Activated CD4-positive, alpha-beta memory T cell treated with anti-CD3 and anti-CD28 coated beads for 36 hours (primary cell): ENCODE results near the gene TRIM56. TPM values are rescaled to one million over a fixed set of nuclear protein-coding genes. Genes with fewer than 3 reads are reported as not detected.
"Not testable (repeated sequence)": the region's sequence is repeated elsewhere in the genome, so short reads cannot be mapped to it uniquely, and the experiment has no call there.

Source experiments
- CTCF ChIA-PET: fragments of 350-600 bp; sonication (Branson Sonifier 250); formaldehyde crosslinking; loops from one replicate; lab custom pipeline; 2021; ENCODE audit warnings: antibody characterized with exemption, inconsistent platforms; lab: Charles Lee
- POLR2A ChIA-PET: fragments of 350-600 bp; sonication (Branson Sonifier 250); formaldehyde crosslinking; loops from one replicate; lab custom pipeline; 2021; ENCODE audit warnings: antibody characterized with exemption; lab: Charles Lee
- DNase-seq: peaks from one replicate; pipeline ENCODE4 v3.0.0-alpha.2; 2020
- H3K27ac Mint-ChIP-seq: one replicate; pipeline ENCODE4 v1.8.0; 2021; ENCODE audit warnings: mixed read lengths
- H3K27me3 Mint-ChIP-seq: one replicate; pipeline ENCODE4 v1.8.0; 2021; ENCODE audit warnings: mixed read lengths
- H3K36me3 Mint-ChIP-seq: one replicate; pipeline ENCODE4 v1.8.0; 2021; ENCODE audit warnings: mixed read lengths
- H3K4me1 Mint-ChIP-seq: one replicate; pipeline ENCODE4 v1.8.0; 2021; ENCODE audit warnings: low read depth, mixed read lengths
- H3K4me3 Mint-ChIP-seq: one replicate; pipeline ENCODE4 v1.8.0; 2021; ENCODE audit warnings: mild to moderate bottlenecking, mixed read lengths
- H3K9me3 Mint-ChIP-seq: one replicate; pipeline ENCODE4 v1.8.0; 2021; ENCODE audit warnings: mixed read lengths
- intact Hi-C: fragments of 100-400 bp; cut with micrococcal nuclease; formaldehyde crosslinking; loops from one replicate; pipeline ENCODE4 v1.15.1; 2023
- total RNA-seq, 2 experiments: library from RNA; stranded (reverse); gene quantifications; one replicate each; pipeline ENCODE4 v1.2.3, GENCODE V29; 2021

Gene TRIM56
- total RNA-seq, 2 experiments from 2014 or later: 42.3 to 44.5 TPM

DNA sequence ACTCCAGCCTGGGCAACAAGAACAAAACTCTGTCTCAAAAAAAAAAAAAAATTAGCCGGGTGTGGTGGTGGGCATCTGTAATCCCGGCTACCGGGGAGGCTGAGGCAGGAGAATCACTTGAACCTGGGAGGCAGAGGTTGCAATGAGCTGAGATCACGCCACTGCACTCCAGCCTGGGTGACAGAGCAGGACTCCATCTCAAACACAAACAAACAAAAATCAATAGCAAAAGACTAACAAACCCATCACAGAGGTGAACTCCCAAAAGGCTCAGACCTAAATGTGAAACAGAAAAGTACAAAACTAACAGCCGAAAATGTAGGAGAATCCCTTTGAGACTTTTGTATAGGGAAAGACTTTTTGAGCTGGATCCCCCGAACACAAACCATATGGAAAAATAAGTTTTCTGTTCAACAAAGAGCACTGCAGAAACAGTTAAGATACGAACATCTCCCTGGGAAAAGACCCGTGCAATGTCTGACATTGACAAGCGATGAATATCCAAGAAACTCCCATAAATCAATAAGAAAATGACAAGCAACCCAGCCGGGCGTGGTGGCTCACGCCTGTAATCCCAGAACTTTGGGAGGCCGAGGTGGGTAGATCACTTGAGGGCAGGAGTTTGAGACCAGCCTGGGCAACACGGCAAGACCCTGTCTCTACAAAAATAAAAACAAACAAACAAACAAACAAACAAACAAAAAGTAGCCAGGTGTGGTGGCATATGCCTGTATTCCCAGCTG is 13.7 kb upstream of the TRIM56 start:
- intact Hi-C loops, H3K4me1 Mint-ChIP-seq, H3K27ac Mint-ChIP-seq, H3K9me3 Mint-ChIP-seq, POLR2A ChIA-PET, H3K27me3 Mint-ChIP-seq, H3K4me3 Mint-ChIP-seq, H3K36me3 Mint-ChIP-seq, DNase-seq: not testable (repeated sequence)
- CTCF ChIA-PET: interaction anchor here (1.3 kb wide), 1 partner anchor 173 kb away, joined by 3 read pairs; no protein-coding TSS in a partner anchor

- Mint-ChIP-seq H3K9me3 (no peaks in the 10 kb centered on the region), H3K4me1 (peaks cover 4% of the 10 kb centered on the region), H3K36me3 (no peaks in the 10 kb centered on the region), H3K27me3 (no peaks in the 10 kb centered on the region), H3K27ac (no peak overlapping the region), H3K4me3 (no peak overlapping the region)
- POLR2A ChIA-PET: no interaction called here
- no peak for DNase-seq
- CTCF ChIA-PET: no interaction called here
- intact Hi-C loops: loop anchor here (5.0 kb wide), 2 partner anchors 108 to 178 kb away; partner anchors contain the start of genes ACHE and MUC12
These were observed 9.6 kb upstream of the TRIM56 start for GRCh38 chr7:101075646-101076045.

GRCh38 chr7:101076183-101076582 is 9.1 kb upstream of the TRIM56 start:
- CTCF ChIA-PET: interaction anchor here (1.8 kb wide), 2 partner anchors 178 to 187 kb away, joined by 6 to 7 read pairs; partner anchors contain the start of gene UFSP1
- H3K4me1 Mint-ChIP-seq, H3K36me3 Mint-ChIP-seq, H3K27ac Mint-ChIP-seq, H3K27me3 Mint-ChIP-seq, H3K9me3 Mint-ChIP-seq, DNase-seq, POLR2A ChIA-PET, H3K4me3 Mint-ChIP-seq: not testable (repeated sequence)
- intact Hi-C loops: loop anchor here (5.0 kb wide), 2 partner anchors 109 to 179 kb away; partner anchors contain the start of genes ACHE and MUC12

DNA sequence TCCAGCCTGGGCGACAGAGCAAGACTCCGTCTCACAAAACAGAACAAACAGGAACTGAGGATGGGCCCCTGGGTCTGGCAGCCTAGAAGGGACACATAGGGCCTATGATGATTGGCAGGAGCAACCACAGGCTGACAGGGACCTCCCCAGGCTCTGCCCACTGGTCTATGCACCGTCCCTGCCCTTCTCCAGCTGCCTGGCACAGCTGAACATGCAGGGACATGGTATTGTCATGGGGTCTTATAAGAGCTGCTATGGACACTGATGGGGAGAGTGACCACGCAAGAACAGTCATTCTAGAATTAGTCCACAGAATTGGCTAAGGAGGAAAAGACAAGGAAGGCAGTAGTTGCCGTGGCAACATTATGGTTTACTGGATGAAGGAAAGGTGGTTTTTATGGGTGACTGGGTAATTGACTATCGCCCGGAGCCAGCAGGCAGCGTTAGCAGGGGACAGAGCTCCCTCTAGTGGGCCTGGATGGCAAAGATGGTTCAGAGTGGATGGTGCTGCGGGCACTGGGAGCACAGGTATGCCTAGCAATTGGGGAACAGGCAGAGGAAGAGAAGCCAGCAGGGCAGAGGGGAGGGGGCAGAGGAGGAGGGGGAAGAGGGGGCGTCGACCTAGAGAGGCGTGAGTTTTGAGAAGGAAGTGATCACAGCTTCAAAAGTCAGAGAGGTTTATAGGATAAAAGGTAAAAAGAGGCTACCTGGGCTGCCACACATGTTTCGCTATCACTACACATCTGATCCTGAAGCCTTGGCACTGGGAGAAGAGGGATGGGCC is 7.8 kb upstream of the TRIM56 start:
- Mint-ChIP-seq H3K4me1 (peaks cover 4% of the 10 kb centered on the region), H3K36me3 (no peaks in the 10 kb centered on the region), H3K9me3 (no peaks in the 10 kb centered on the region), H3K27me3 (no peaks in the 10 kb centered on the region), H3K27ac (no peak overlapping the region), H3K4me3 (no peak overlapping the region)
- DNase-seq: peak; percentile 90
- intact Hi-C loops: loop anchor here (1.0 to 5.0 kb wide), 3 partner anchors 8 to 180 kb away; partner anchors contain the start of genes ACHE, MUC12 and TRIM56
- ChIA-PET POLR2A (no interaction called here), CTCF (interaction anchor here (0.6 to 1.8 kb wide), 34 partner anchors 9 to 412 kb away, joined by 3 to 13 read pairs (median 4); partner anchors contain the start of genes ACHE, POP7, SERPINE1 and TRIM56)

DNA sequence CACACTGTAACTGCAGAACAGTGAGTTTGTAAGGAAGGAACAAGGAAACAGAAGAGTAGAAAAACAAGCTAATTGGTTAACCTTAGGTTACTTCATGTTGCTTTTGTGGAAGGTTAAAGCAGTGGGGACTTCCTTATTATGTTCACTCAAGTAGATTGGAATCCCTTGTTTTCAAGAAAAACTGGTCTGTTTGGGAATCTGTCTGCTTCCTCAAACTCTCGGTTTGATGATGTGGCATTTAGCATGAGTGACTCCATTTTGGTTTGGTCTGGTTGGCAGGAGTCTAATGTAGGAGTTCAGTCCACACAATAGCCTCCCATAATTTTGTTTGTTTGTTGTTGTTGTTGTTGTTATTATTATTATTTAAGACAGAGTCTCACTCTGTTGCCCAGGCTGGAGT is 3.8 kb upstream of the TRIM56 start:
- no peaks in the 10 kb centered on the region for H3K9me3 Mint-ChIP-seq
- peaks cover 12% of the 10 kb centered on the region for H3K4me1 Mint-ChIP-seq
- H3K27me3 Mint-ChIP-seq: no peaks in the 10 kb centered on the region
- H3K27ac Mint-ChIP-seq: no peak overlapping the region
- H3K36me3 Mint-ChIP-seq: peaks cover 6% of the 10 kb centered on the region
- ChIA-PET CTCF (interaction anchor here (1.2 to 1.6 kb wide), 2 partner anchors 23 to 111 kb away, joined by 3 read pairs; no protein-coding TSS in a partner anchor), POLR2A (no interaction called here)
- no peak overlapping the region for H3K4me3 Mint-ChIP-seq
- no peak for DNase-seq
- intact Hi-C loops: loop anchor here (10.0 kb wide), 1 partner anchor 133 kb away; the partner anchor contains the start of genes PLOD3 and ZNHIT1

DNA sequence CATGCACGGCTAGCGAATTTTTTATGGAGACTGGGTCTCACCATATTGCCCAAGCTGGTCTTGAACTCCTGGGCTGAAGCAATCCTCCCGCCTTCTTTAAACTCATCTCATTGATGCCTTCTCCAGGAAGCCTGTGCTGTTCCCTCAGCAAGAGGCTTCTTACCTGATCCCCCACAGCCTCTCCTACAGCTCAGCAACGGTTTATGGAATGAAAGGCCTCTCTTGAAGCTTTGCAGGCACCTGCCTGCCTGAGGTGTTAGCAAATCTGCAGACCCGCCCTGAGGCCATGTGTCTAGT is 468 bp upstream of the TRIM56 start:
- intact Hi-C loops: loop anchor here (1.0 to 10.0 kb wide), 2 partner anchors 8 to 130 kb away; partner anchors contain the start of genes PLOD3 and ZNHIT1
- no peaks in the 10 kb centered on the region for H3K27me3 Mint-ChIP-seq
- peak overlapping the region; percentile 98 for H3K27ac Mint-ChIP-seq

DNA sequence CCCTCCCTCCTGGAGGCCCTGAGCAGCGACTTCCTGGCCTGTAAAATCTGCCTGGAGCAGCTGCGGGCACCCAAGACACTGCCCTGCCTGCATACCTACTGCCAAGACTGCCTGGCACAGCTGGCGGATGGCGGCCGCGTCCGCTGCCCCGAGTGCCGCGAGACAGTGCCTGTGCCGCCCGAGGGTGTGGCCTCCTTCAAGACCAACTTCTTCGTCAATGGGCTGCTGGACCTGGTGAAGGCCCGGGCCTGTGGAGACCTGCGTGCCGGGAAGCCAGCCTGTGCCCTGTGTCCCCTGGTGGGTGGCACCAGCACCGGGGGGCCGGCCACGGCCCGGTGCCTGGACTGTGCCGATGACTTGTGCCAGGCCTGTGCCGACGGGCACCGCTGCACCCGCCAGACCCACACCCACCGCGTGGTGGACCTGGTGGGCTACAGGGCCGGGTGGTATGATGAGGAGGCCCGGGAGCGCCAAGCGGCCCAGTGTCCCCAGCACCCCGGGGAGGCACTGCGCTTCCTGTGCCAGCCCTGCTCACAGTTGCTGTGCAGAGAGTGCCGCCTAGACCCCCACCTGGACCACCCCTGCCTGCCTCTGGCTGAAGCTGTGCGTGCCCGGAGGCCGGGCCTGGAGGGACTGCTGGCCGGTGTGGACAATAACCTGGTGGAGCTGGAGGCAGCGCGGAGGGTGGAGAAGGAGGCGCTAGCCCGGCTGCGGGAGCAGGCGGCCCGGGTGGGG is 2.2 kb downstream of the TRIM56 start:
- H3K27ac Mint-ChIP-seq: no peak overlapping the region
- peaks cover 30% of the 10 kb centered on the region for H3K4me1 Mint-ChIP-seq
- no peak for DNase-seq
- H3K9me3 Mint-ChIP-seq: no peaks in the 10 kb centered on the region
- intact Hi-C loops: loop anchor here (10.0 kb wide), 1 partner anchor 127 kb away; the partner anchor contains the start of genes PLOD3 and ZNHIT1
- ChIA-PET POLR2A (no interaction called here), CTCF (interaction anchor here (0.8 to 2.3 kb wide), 3 partner anchors 10 to 195 kb away, joined by 3 to 13 read pairs (median 5); no protein-coding TSS in a partner anchor)
- H3K27me3 Mint-ChIP-seq: no peaks in the 10 kb centered on the region
- H3K36me3 Mint-ChIP-seq: peaks cover 28% of the 10 kb centered on the region
- H3K4me3 Mint-ChIP-seq: no peak overlapping the region

More for the DNA sequence above, 468 bp upstream of the TRIM56 start:
- ChIA-PET POLR2A (interaction anchor here (0.7 to 1.9 kb wide), 7 partner anchors 10 to 210 kb away, joined by 3 to 10 read pairs (median 4); partner anchors contain the start of genes SRRT, UFSP1, VGF and ZNHIT1), CTCF (interaction anchor here (0.6 to 2.8 kb wide), 17 partner anchors 10 to 286 kb away, joined by 3 to 9 read pairs (median 4); partner anchors contain the start of genes SLC12A9, UFSP1 and ZNHIT1)
- Mint-ChIP-seq H3K36me3 (peaks cover 21% of the 10 kb centered on the region), H3K9me3 (no peaks in the 10 kb centered on the region), H3K4me3 (peak overlapping the region; percentile 97), H3K4me1 (peaks cover 22% of the 10 kb centered on the region)
- DNase-seq: no peak

GRCh38 chr7:101088069-101088425 is 2.8 kb downstream of the TRIM56 start:
- intact Hi-C loops: loop anchor here (10.0 kb wide), 1 partner anchor 127 kb away; the partner anchor contains the start of genes PLOD3 and ZNHIT1
- POLR2A ChIA-PET: no interaction called here
- DNase-seq: no peak
- Mint-ChIP-seq H3K4me1 (peaks cover 30% of the 10 kb centered on the region), H3K9me3 (no peaks in the 10 kb centered on the region), H3K36me3 (peaks cover 30% of the 10 kb centered on the region), H3K27me3 (no peaks in the 10 kb centered on the region), H3K27ac (no peak overlapping the region), H3K4me3 (no peak overlapping the region)
- CTCF ChIA-PET: interaction anchor here (0.8 to 1.6 kb wide), 2 partner anchors 104 to 194 kb away, joined by 3 to 5 read pairs; no protein-coding TSS in a partner anchor

DNA sequence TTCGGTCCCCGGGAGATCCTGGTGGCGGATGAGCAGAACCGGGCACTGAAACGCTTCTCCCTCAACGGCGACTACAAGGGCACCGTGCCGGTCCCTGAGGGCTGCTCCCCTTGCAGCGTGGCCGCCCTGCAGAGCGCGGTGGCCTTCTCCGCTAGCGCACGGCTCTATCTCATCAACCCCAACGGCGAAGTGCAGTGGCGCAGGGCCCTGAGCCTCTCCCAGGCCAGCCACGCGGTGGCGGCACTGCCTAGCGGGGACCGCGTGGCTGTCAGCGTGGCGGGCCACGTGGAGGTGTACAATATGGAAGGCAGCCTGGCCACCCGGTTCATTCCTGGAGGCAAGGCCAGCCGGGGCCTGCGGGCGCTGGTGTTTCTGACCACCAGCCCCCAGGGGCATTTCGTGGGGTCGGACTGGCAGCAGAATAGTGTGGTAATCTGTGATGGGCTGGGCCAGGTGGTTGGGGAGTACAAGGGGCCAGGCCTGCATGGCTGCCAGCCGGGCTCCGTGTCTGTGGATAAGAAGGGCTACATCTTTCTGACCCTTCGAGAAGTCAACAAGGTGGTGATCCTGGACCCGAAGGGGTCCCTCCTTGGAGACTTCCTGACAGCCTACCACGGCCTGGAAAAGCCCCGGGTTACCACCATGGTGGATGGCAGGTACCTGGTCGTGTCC is 3.7 kb downstream of the TRIM56 start:
- ChIA-PET CTCF (interaction anchor here (0.9 kb wide), 1 partner anchor 11 kb away, joined by 3 read pairs; no protein-coding TSS in a partner anchor), POLR2A (no interaction called here)
- DNase-seq: no peak
- H3K4me1 Mint-ChIP-seq: peaks cover 30% of the 10 kb centered on the region
- intact Hi-C loops: loop anchor here (10.0 kb wide), 1 partner anchor 126 kb away; the partner anchor contains the start of genes PLOD3 and ZNHIT1
- H3K9me3 Mint-ChIP-seq: no peaks in the 10 kb centered on the region
- H3K36me3 Mint-ChIP-seq: peaks cover 31% of the 10 kb centered on the region
- H3K27me3 Mint-ChIP-seq: no peaks in the 10 kb centered on the region
- no peak overlapping the region for H3K4me3 Mint-ChIP-seq
- no peak overlapping the region for H3K27ac Mint-ChIP-seq

- intact Hi-C loops: loop anchor here (10.0 kb wide), 1 partner anchor 125 kb away; the partner anchor contains the start of genes PLOD3 and ZNHIT1
- H3K27ac Mint-ChIP-seq: no peak overlapping the region
These were observed 4.6 kb downstream of the TRIM56 start for GRCh38 chr7:101089876-101090275.

More at GRCh38 chr7:101089876-101090275, 4.6 kb downstream of the TRIM56 start:
- no peaks in the 10 kb centered on the region for H3K9me3 Mint-ChIP-seq
- no peak for DNase-seq
- peaks cover 25% of the 10 kb centered on the region for H3K4me1 Mint-ChIP-seq
- H3K27me3 Mint-ChIP-seq: no peaks in the 10 kb centered on the region
- H3K36me3 Mint-ChIP-seq: peaks cover 33% of the 10 kb centered on the region
- H3K4me3 Mint-ChIP-seq: no peak overlapping the region
- CTCF ChIA-PET: interaction anchor here (0.9 to 1.2 kb wide), 2 partner anchors 12 to 103 kb away, joined by 3 to 6 read pairs; no protein-coding TSS in a partner anchor
- POLR2A ChIA-PET: no interaction called here
